HepG2 (cell line): Measurements from ENCODE around the gene GTF3C5. TPM values are rescaled to one million over a fixed set of nuclear protein-coding genes. Genes with fewer than 3 reads are reported as not detected.

Experiments used
- ATAC-seq: fragments of 200-7000 bp; cut with Tn5 transposase; 3 replicates; pipeline ENCODE4 v1.9.1; 2020; ENCODE audit warnings: mild to moderate bottlenecking, moderate library complexity
- BruUV-seq: library from RNA; stranded (reverse); fragments of 400-500 nt; replicated peaks from 2 replicates; lab custom pipeline; 2021; lab: Mats Ljungman, UMichigan
- CTCF ChIA-PET: fragments of 300-600 bp; formaldehyde crosslinking; extraction: SDS; loops from one replicate; lab custom pipeline; 2021; ENCODE audit warnings: low total read pairs, inconsistent platforms, low intra/inter-chr PET ratio; lab: Yijun Ruan, JAX
- POLR2A ChIA-PET: fragments of 350-600 bp; sonication (Branson Sonifier 250); formaldehyde crosslinking; loops from one replicate; lab custom pipeline; 2020; ENCODE audit warnings: antibody characterized with exemption, inconsistent platforms; lab: Yijun Ruan, JAX
- DNase-seq: peaks from one replicate; pipeline ENCODE4 v3.0.0-alpha.2; 2015; ENCODE audit warnings: low spot score
- FAIRE-seq: peaks from 3 replicates; lab custom pipeline; 2011; peaks lifted over from hg19 to GRCh38; lab: Jason Lieb, UNC
- H2AFZ ChIP-seq: one replicate; pipeline ENCODE4 v1.6.1; 2011; ENCODE audit warnings: low read length, inconsistent platforms
- H3K27ac ChIP-seq: fragments of 300-600 bp; 3 replicates; pipeline ENCODE4 v1.8.0; 2011; ENCODE audit warnings: mixed run types, mild to moderate bottlenecking, mixed read lengths, low read length, inconsistent platforms; ENCODE audit not compliant: insufficient read depth; ENCODE audit errors: extremely low read length
- H3K27me3 ChIP-seq, 2 experiments: fragments of 200-600 bp in 1 of 2; 2 replicates in 1 of 2; 3 replicates in 1 of 2; pipeline versions ENCODE4 v1.6.0 to v1.8.0; 2011; ENCODE audit warnings: low read length in 2 of 2, mild to moderate bottlenecking in 2 of 2, moderate library complexity in 2 of 2, inconsistent platforms in 1 of 2; ENCODE audit not compliant: insufficient read depth in 2 of 2, control insufficient read depth in 1 of 2
- H3K36me3 ChIP-seq, 2 experiments: fragments of 200-600 bp in 1 of 2; replicated peaks in 1 of 2; 2 replicates in 1 of 2; 3 replicates in 1 of 2; pipeline versions ENCODE4 v1.5.1 to v1.8.0; 2011; ENCODE audit warnings: low read length in 2 of 2, inconsistent platforms in 1 of 2; ENCODE audit not compliant: insufficient read depth in 2 of 2, control insufficient read depth in 1 of 2
- H3K4me1 ChIP-seq: 2 replicates; pipeline ENCODE4 v1.5.1; 2012; ENCODE audit warnings: low read length, inconsistent platforms; ENCODE audit not compliant: insufficient read depth
- H3K4me2 ChIP-seq: 2 replicates; pipeline ENCODE4 v1.6.0; 2011; ENCODE audit warnings: low read depth, low read length, inconsistent platforms
- H3K4me3 ChIP-seq, 3 experiments: fragments of 200-600 bp in 1 of 3; sonication (generic), shearing (Covaris generic) in 1 of 3; replicated peaks in 1 of 3; 2 replicates each; pipeline ENCODE4 v1.5.1; 2011 to 2016; ENCODE audit warnings: low read length in 3 of 3, inconsistent platforms in 2 of 3, low read depth in 2 of 3, mild to moderate bottlenecking in 2 of 3, control low read depth in 1 of 3, mixed read lengths in 1 of 3; ENCODE audit not compliant: insufficient read depth in 1 of 3
- H3K79me2 ChIP-seq: one replicate; pipeline ENCODE4 v1.6.1; 2011; ENCODE audit warnings: low read length, inconsistent platforms; ENCODE audit not compliant: insufficient read depth
- H3K9ac ChIP-seq: 2 replicates; pipeline ENCODE4 v1.6.0; 2011; ENCODE audit warnings: mild to moderate bottlenecking, low read depth, low read length, inconsistent platforms; ENCODE audit not compliant: insufficient read depth
- H3K9me3 ChIP-seq: 2 replicates; pipeline ENCODE4 v1.5.1; 2012; ENCODE audit warnings: mild to moderate bottlenecking, low read length
- H4K20me1 ChIP-seq: 2 replicates; pipeline ENCODE4 v1.6.0; 2011; ENCODE audit warnings: inconsistent platforms, mild to moderate bottlenecking, low read length, moderate library complexity; ENCODE audit not compliant: insufficient read depth
- ARHGAP35 ChIP-seq: sonication (generic); formaldehyde crosslinking; IDR thresholded peaks from 2 replicates; pipeline ENCODE4 v1.9.0; 2022; ENCODE audit warnings: mild to moderate bottlenecking, inconsistent platforms, moderate library complexity, missing genetic modification reagents, borderline replicate concordance
- GPN1 ChIP-seq: sonication (generic); formaldehyde crosslinking; IDR thresholded peaks from 2 replicates; pipeline ENCODE4 v1.5.1; 2020; ENCODE audit warnings: missing genetic modification reagents, borderline replicate concordance
- GTF3A ChIP-seq: sonication (generic); formaldehyde crosslinking; conservative IDR thresholded peaks from 2 replicates; pipeline ENCODE4 v1.4.0; 2020; ENCODE audit warnings: mild to moderate bottlenecking, missing genetic modification reagents
- HNRNPL ChIP-seq: fragments of 200-400 bp; formaldehyde crosslinking; IDR thresholded peaks from 2 replicates; pipeline ENCODE4 v1.6.1; 2017; ENCODE audit warnings: mild to moderate bottlenecking, low read depth, low read length
- PRDM10 ChIP-seq: sonication (generic); formaldehyde crosslinking; IDR thresholded peaks from 2 replicates; pipeline ENCODE4 v1.4.0; 2020; ENCODE audit warnings: low read depth, missing genetic modification reagents
- THAP11 ChIP-seq: IDR thresholded peaks from 2 replicates; pipeline ENCODE4 v1.6.1; 2016; ENCODE audit warnings: missing biosample characterization, missing genetic modification reagents
- ZNF614 ChIP-seq: IDR thresholded peaks from 2 replicates; pipeline ENCODE4 v1.6.1; 2018; ENCODE audit warnings: missing biosample characterization, missing genetic modification reagents, inconsistent platforms, borderline replicate concordance
- WGBS: methylation state at CpG from one replicate; pipeline ENCODE4 v1.1.6; 2017; ENCODE audit warnings: low lambda C conversion rate; 5-methylcytosine and 5-hydroxymethylcytosine counted together
- in situ Hi-C: cut with HindIII; loops from 2 replicates; pipeline ENCODE4 v1.10.0; 2017; ENCODE audit warnings: low pct_unique_long_range_greater_than_20kb; ENCODE audit not compliant: extremely low pct_ligation_motif_present
- intact Hi-C: fragments of 100-400 bp; cut with micrococcal nuclease; formaldehyde crosslinking; loops from one replicate; pipeline ENCODE4 v1.10.0; 2022; ENCODE audit not compliant: unreplicated experiment
- polyA plus RNA-seq, 8 experiments: library from polyadenylated mRNA; depleted of rRNA in 3 of 8; stranded (reverse) in 7 of 8; unstranded in 1 of 8; fragments of >200 nt; fragmentation: Illumina TruSeq in 4 of 8; extraction: Trizol in 4 of 8; gene quantifications; 2 replicates each; pipeline versions ENCODE4 v1.2.1 to v1.2.3, GENCODE V29; 2011 to 2016; ENCODE audit warnings: low read depth in 4 of 8, missing spikeins in 1 of 8, mixed read lengths in 1 of 8; ENCODE audit not compliant: insufficient read depth in 1 of 8
- total RNA-seq, 5 experiments: library from RNA; depleted of rRNA; stranded (reverse); fragments of >200 nt; fragmentation: Illumina TruSeq; extraction: Trizol; gene quantifications; 2 replicates each; pipeline ENCODE4 v1.2.3, GENCODE V29; 2016; ENCODE audit warnings: low read depth in 1 of 5

The GTF3C5 gene
- total and polyA plus RNA-seq, 2 of the 13 experiments (the other 11 are each of a cell fraction or from before 2014, with no cell fraction given) = 66.9 to 92.6 TPM

- ChIA-PET CTCF (no interaction called here), POLR2A (interaction anchor here (1.5 kb wide), 1 partner anchor 67 kb away, joined by 3 read pairs; the partner anchor contains the start of gene GTF3C5)
- Histone ChIP-seq H3K27me3 (no peaks in the 10 kb centered on the region), H3K9me3 (no peaks in the 10 kb centered on the region), H4K20me1 (no peaks in the 10 kb centered on the region), H3K27ac (no peak overlapping the region)
- BruUV-seq = no TSS peak
- WGBS = 89% methylated on average over 13 of the region's 16 CpGs
- intact Hi-C loops = no loop called here
- FAIRE-seq = no peak
- no peak for TF ChIP-seq GPN1
- no peak for TF ChIP-seq ZNF614 (CRISPR knock-in tag)
- TF ChIP-seq ARHGAP35 (CRISPR knock-in tag) = no peak
- TF ChIP-seq HNRNPL = peak; percentile 80
- no peak for TF ChIP-seq PRDM10 (CRISPR knock-in tag)
- no peak for TF ChIP-seq THAP11 (CRISPR knock-in tag)
- TF ChIP-seq GTF3A (CRISPR knock-in tag) = no peak
- TF ChIP-seq, all 625 proteins: peak for 1
- Histone ChIP-seq H3K4me2 (no peak overlapping the region), H3K4me1 (no peaks in the 10 kb centered on the region), H3K36me3 (peaks cover 21 to 46% of the 10 kb centered on the region in 2 experiments; a peak in 4 of 5 replicates), H3K4me3 (no peak overlapping the region), H3K79me2 (no peaks in the 10 kb centered on the region), H3K9ac (no peak overlapping the region), H2AFZ (no peak overlapping the region)
- in situ Hi-C loops = no loop called here
- DNase-seq = no peak
- ATAC-seq = no peak
Measured at GRCh38 chr9:133098104-133098754, 67.4 kb downstream of the GTF3C5 start.
